HCT116 (cell line): ENCODE data around the gene CHST9. TPM values are rescaled to one million over a fixed set of nuclear protein-coding genes. Genes with fewer than 3 reads are reported as not detected.

Experiments
- ATAC-seq: fragments of 200-7000 bp; cut with Tn5 transposase; 2 replicates; pipeline ENCODE4 v1.9.1; 2020; ENCODE audit warnings: mild to moderate bottlenecking, moderate library complexity
- BruUV-seq: library from RNA; stranded (reverse); fragments of 400-500 nt; replicated peaks from 2 replicates; lab custom pipeline; 2021; lab: Mats Ljungman, UMichigan
- CTCF ChIA-PET: fragments of 300-600 bp; sonication (Branson Sonifier 250); formaldehyde crosslinking; loops from one replicate; lab custom pipeline; 2021; ENCODE audit warnings: antibody characterized with exemption; lab: Charles Lee
- POLR2A ChIA-PET: fragments of 300-600, 350-600 bp; sonication (Branson Sonifier 250); formaldehyde crosslinking; loops from one replicate; lab custom pipeline; 2021; ENCODE audit warnings: antibody characterized with exemption; lab: Charles Lee
- RAD21 ChIA-PET, 2 experiments: fragments of 300-600 bp; sonication (Branson Sonifier 250); formaldehyde crosslinking; loops; one replicate each; lab custom pipeline; 2023; ENCODE audit warnings: low total read pairs in 2 of 2; ENCODE audit not compliant: uncharacterized antibody in 2 of 2, unreplicated experiment in 2 of 2, low non-redundant PET in 1 of 2; lab: Charles Lee
- DNase-seq: peaks from one replicate; pipeline ENCODE4 v3.0.0-alpha.2; 2010; ENCODE audit warnings: low read depth, low spot score
- H2AFZ ChIP-seq: fragments of 200-600 bp; shearing (Covaris generic), sonication (generic); 2 replicates; pipeline ENCODE4 v1.6.1; 2017; ENCODE audit warnings: low read depth, mixed run types, mixed read lengths, antibody characterized with exemption, low read length; ENCODE audit not compliant: poor library complexity, severe bottlenecking
- H3K27ac ChIP-seq: 2 replicates; pipeline ENCODE4 v1.5.1; 2012; ENCODE audit warnings: low read depth, low read length
- H3K27me3 ChIP-seq: fragments of 200-600 bp; sonication (generic); 2 replicates; pipeline ENCODE4 v1.6.1; 2016; ENCODE audit warnings: mixed run types, low read length, mixed read lengths; ENCODE audit not compliant: insufficient read depth
- H3K36me3 ChIP-seq, 2 experiments: fragments of 200-500 bp in 1 of 2; fragments of 200-600 bp in 1 of 2; sonication (Bioruptor generic) in 1 of 2; sonication (generic) in 1 of 2; 2 replicates each; pipeline versions ENCODE4 v1.5.1 to v1.6.1; 2014 to 2016; ENCODE audit warnings: low read length in 2 of 2, inconsistent platforms in 1 of 2, mixed read lengths in 1 of 2, mixed run types in 1 of 2; ENCODE audit not compliant: insufficient read depth in 2 of 2, control insufficient read depth in 1 of 2
- H3K4me1 ChIP-seq, 2 experiments: fragments of 200-600 bp in 1 of 2; sonication (generic) in 1 of 2; 2 replicates each; pipeline versions ENCODE4 v1.5.1 to v1.6.1; 2012 to 2017; ENCODE audit warnings: low read length in 2 of 2, inconsistent platforms in 1 of 2, mild to moderate bottlenecking in 1 of 2, mixed read lengths in 1 of 2, mixed run types in 1 of 2, moderate library complexity in 1 of 2; ENCODE audit not compliant: insufficient read depth in 2 of 2, control insufficient read depth in 1 of 2
- H3K4me2 ChIP-seq: fragments of 200-600 bp; sonication (generic); 2 replicates; pipeline ENCODE4 v1.6.1; 2017; ENCODE audit warnings: mixed run types, low read length, mixed read lengths
- H3K4me3 ChIP-seq, 2 experiments: fragments of 200-600 bp in 1 of 2; sonication (generic) in 1 of 2; replicated peaks in 1 of 2; 2 replicates each; pipeline ENCODE4 v1.5.1; 2011 to 2016; ENCODE audit warnings: low read length in 2 of 2, control low read depth in 1 of 2, low read depth in 1 of 2, mild to moderate bottlenecking in 1 of 2, mixed read lengths in 1 of 2, mixed run types in 1 of 2
- H3K79me2 ChIP-seq: fragments of 200-600 bp; sonication (generic); 2 replicates; pipeline ENCODE4 v1.6.1; 2017; ENCODE audit warnings: mild to moderate bottlenecking, mixed run types, low read length, moderate library complexity, mixed read lengths; ENCODE audit not compliant: insufficient read depth
- H3K9ac ChIP-seq: fragments of 200-600 bp; sonication (generic); 2 replicates; pipeline ENCODE4 v1.6.1; 2016; ENCODE audit warnings: low read length, mixed read lengths
- H3K9me2 ChIP-seq: fragments of 200-600 bp; sonication (generic), shearing (Covaris generic); 2 replicates; pipeline ENCODE4 v1.6.1; 2017; ENCODE audit warnings: mixed run types, mild to moderate bottlenecking, moderate library complexity; ENCODE audit not compliant: insufficient read depth
- H3K9me3 ChIP-seq, 2 experiments: fragments of 200-500 bp in 1 of 2; fragments of 200-600 bp in 1 of 2; sonication (Bioruptor generic) in 1 of 2; sonication (generic) in 1 of 2; 2 replicates each; pipeline ENCODE4 v1.6.1; 2014 to 2017; ENCODE audit warnings: low read length in 2 of 2, mixed read lengths in 2 of 2, inconsistent platforms in 1 of 2, low read depth in 1 of 2, mild to moderate bottlenecking in 1 of 2, mixed run types in 1 of 2, moderate library complexity in 1 of 2; ENCODE audit not compliant: control insufficient read depth in 1 of 2, insufficient read depth in 1 of 2
- H4K20me1 ChIP-seq: fragments of 200-600 bp; sonication (generic), shearing (Covaris generic); 2 replicates; pipeline ENCODE4 v1.6.1; 2017; ENCODE audit warnings: mixed run types, mild to moderate bottlenecking, moderate library complexity; ENCODE audit not compliant: insufficient read depth
- ATF3 ChIP-seq: IDR thresholded peaks from 2 replicates; pipeline ENCODE4 v1.6.1; 2012
- POLR2A ChIP-seq: IDR thresholded peaks from 2 replicates; pipeline ENCODE4 v1.7.0; 2011; ENCODE audit warnings: borderline replicate concordance; ENCODE audit not compliant: insufficient read depth, insufficient read length; ENCODE audit errors: extremely low read depth
- POLR2AphosphoS5 ChIP-seq: IDR thresholded peaks from 2 replicates; pipeline ENCODE4 v1.6.1; 2011; ENCODE audit warnings: mild to moderate bottlenecking, low read depth, low read length, moderate library complexity
- RAD21 ChIP-seq: IDR thresholded peaks from 2 replicates; pipeline ENCODE4 v1.6.1; 2012; ENCODE audit warnings: low read depth, mild to moderate bottlenecking
- SIN3A ChIP-seq: IDR thresholded peaks from 2 replicates; pipeline ENCODE4 v1.6.1; 2012; ENCODE audit warnings: low read depth
- SRF ChIP-seq: IDR thresholded peaks from 2 replicates; pipeline ENCODE4 v1.6.1; 2012; ENCODE audit warnings: low read depth
- TCF7L2 ChIP-seq: IDR thresholded peaks from 2 replicates; pipeline ENCODE4 v1.7.0; 2011; ENCODE audit warnings: borderline replicate concordance, inconsistent platforms; ENCODE audit not compliant: insufficient read depth, insufficient read length; ENCODE audit errors: extremely low read depth
- ZBTB33 ChIP-seq: IDR thresholded peaks from 2 replicates; pipeline ENCODE4 v1.6.1; 2011; ENCODE audit warnings: mild to moderate bottlenecking, low read length, moderate library complexity; ENCODE audit not compliant: insufficient replicate concordance; ENCODE audit errors: extremely low read depth
- ZFX ChIP-seq: fragments of 450-650 bp; IDR thresholded peaks from 2 replicates; pipeline ENCODE4 v1.6.1; 2017
- ZNF274 ChIP-seq: fragments of 200-500 bp; sonication (Bioruptor generic); IDR thresholded peaks from 2 replicates; pipeline ENCODE4 v1.6.1; 2014; ENCODE audit warnings: mild to moderate bottlenecking, low read depth, low read length, inconsistent platforms
- intact Hi-C: fragments of 100-400 bp; cut with micrococcal nuclease; formaldehyde crosslinking; loops from 2 replicates; pipeline ENCODE4 v1.10.0; 2022
- total RNA-seq: library from RNA; stranded (reverse); gene quantifications from one replicate; pipeline ENCODE4 v1.2.1, GENCODE V29; 2021; ENCODE audit not compliant: unreplicated experiment
- TF ChIP-seq, protein P1 (sequence below): IDR thresholded peaks from 2 replicates; pipeline ENCODE4 v1.6.1; 2012
- TF ChIP-seq, protein P2 (sequence below): IDR thresholded peaks from 2 replicates; pipeline ENCODE4 v1.6.1; 2012; ENCODE audit warnings: low read depth

Gene CHST9
- total RNA-seq, 1 experiment from 2014 or later: not detected

DNA sequence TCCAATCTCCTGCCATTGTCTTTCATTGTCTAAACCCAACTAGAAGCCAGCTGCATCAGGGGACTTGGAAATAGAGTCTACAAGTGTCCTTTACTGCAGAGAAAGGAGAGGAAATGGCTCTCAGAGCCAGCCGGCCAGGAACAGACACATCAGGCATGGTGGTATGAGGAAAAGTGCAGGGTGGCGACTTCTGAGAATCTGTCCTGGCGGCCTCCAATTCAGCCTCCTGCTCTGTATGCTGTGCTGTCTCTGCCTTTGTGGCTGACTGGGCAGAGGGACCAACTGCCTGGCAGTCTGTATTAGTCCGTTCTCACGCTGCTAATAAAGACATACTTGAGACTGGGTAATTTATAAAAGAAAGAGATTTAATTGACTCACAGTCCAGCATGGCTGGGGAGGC is 282.8 kb downstream of the CHST9 start:
- Histone ChIP-seq H3K79me2 (no peaks in the 10 kb centered on the region), H3K9me3 (no peaks in the 10 kb centered on the region), H2AFZ (no peak overlapping the region), H3K4me1 (no peaks in the 10 kb centered on the region), H3K9ac (no peak overlapping the region), H3K9me2 (no peaks in the 10 kb centered on the region), H3K36me3 (no peaks in the 10 kb centered on the region), H3K4me2 (no peak overlapping the region), H3K27me3 (no peaks in the 10 kb centered on the region), H3K27ac (no peak overlapping the region), H4K20me1 (no peaks in the 10 kb centered on the region), H3K4me3 (no peak overlapping the region)
- ChIA-PET RAD21 (no interaction called here), POLR2A (no interaction called here), CTCF (no interaction called here)
- ATAC-seq: no peak
- DNase-seq: no peak
- BruUV-seq: no TSS peak
- intact Hi-C loops: no loop called here
- TF ChIP-seq, protein P1, sequence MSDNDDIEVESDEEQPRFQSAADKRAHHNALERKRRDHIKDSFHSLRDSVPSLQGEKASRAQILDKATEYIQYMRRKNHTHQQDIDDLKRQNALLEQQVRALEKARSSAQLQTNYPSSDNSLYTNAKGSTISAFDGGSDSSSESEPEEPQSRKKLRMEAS: no peak
- TF ChIP-seq ZFX (no peak), SIN3A (no peak), ATF3 (no peak), RAD21 (no peak)

DNA sequence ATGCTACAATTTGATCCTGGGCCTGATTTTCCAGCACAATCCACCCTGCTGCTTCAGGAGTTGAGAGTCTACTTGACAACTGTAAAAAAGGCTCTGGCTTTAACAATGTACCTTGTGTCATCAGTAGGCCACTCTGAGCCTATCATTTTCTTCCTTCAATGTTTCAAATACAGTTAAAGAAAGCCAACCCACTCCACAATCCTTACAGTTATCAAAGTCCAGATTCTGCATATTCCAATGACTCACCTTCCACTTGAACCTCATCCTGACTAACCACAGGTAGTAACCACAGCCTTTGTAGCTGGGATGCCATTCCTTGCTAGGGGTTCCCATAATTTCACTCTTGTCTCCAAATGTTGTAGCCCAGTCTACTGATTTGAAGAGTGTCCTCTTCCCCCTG is 284.1 kb downstream of the CHST9 start:
- Histone ChIP-seq H3K4me2 (no peak overlapping the region), H3K27ac (no peak overlapping the region), H3K79me2 (no peaks in the 10 kb centered on the region), H3K27me3 (no peaks in the 10 kb centered on the region), H4K20me1 (no peaks in the 10 kb centered on the region), H3K4me1 (no peaks in the 10 kb centered on the region), H3K9me3 (no peaks in the 10 kb centered on the region), H2AFZ (no peak overlapping the region), H3K9me2 (no peaks in the 10 kb centered on the region), H3K36me3 (no peaks in the 10 kb centered on the region), H3K9ac (no peak overlapping the region), H3K4me3 (no peak overlapping the region)
- ChIA-PET POLR2A (no interaction called here), RAD21 (no interaction called here), CTCF (no interaction called here)
- ATAC-seq (no peak), DNase-seq (no peak)
- BruUV-seq: no TSS peak
- intact Hi-C loops: no loop called here
- TF ChIP-seq ZNF274 (no peak), ZFX (no peak), POLR2AphosphoS5 (no peak), SRF (no peak), RAD21 (no peak), ZBTB33 (no peak), TCF7L2 (no peak), POLR2A (no peak)
- TF ChIP-seq, protein P2, sequence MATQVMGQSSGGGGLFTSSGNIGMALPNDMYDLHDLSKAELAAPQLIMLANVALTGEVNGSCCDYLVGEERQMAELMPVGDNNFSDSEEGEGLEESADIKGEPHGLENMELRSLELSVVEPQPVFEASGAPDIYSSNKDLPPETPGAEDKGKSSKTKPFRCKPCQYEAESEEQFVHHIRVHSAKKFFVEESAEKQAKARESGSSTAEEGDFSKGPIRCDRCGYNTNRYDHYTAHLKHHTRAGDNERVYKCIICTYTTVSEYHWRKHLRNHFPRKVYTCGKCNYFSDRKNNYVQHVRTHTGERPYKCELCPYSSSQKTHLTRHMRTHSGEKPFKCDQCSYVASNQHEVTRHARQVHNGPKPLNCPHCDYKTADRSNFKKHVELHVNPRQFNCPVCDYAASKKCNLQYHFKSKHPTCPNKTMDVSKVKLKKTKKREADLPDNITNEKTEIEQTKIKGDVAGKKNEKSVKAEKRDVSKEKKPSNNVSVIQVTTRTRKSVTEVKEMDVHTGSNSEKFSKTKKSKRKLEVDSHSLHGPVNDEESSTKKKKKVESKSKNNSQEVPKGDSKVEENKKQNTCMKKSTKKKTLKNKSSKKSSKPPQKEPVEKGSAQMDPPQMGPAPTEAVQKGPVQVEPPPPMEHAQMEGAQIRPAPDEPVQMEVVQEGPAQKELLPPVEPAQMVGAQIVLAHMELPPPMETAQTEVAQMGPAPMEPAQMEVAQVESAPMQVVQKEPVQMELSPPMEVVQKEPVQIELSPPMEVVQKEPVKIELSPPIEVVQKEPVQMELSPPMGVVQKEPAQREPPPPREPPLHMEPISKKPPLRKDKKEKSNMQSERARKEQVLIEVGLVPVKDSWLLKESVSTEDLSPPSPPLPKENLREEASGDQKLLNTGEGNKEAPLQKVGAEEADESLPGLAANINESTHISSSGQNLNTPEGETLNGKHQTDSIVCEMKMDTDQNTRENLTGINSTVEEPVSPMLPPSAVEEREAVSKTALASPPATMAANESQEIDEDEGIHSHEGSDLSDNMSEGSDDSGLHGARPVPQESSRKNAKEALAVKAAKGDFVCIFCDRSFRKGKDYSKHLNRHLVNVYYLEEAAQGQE: no peak
